Nephron (organoid): ENCODE results near the gene LIMCH1.

Experiments
- H3K27ac Mint-ChIP-seq, 3 experiments: 2 replicates each; pipeline ENCODE4 v1.8.0; 2020; ENCODE audit warnings: mixed read lengths in 3 of 3, mild to moderate bottlenecking in 2 of 3, moderate library complexity in 1 of 3
- H3K27me3 Mint-ChIP-seq: 2 replicates; pipeline ENCODE4 v1.8.0; 2021; ENCODE audit warnings: low read depth, mild to moderate bottlenecking, moderate library complexity, mixed read lengths
- H3K36me3 Mint-ChIP-seq: 2 replicates; pipeline ENCODE4 v1.8.0; 2020; ENCODE audit warnings: low read depth, mixed read lengths
- H3K4me1 Mint-ChIP-seq: 2 replicates; pipeline ENCODE4 v1.8.0; 2020; ENCODE audit warnings: mixed read lengths
- H3K4me3 Mint-ChIP-seq, 3 experiments: 2 replicates each; pipeline ENCODE4 v1.8.0; 2020; ENCODE audit warnings: mild to moderate bottlenecking in 3 of 3, mixed read lengths in 3 of 3, moderate library complexity in 2 of 3
- H3K9me3 Mint-ChIP-seq: 2 replicates; pipeline ENCODE4 v1.8.0; 2020; ENCODE audit warnings: mixed read lengths
- TF ChIP-seq, protein P1 (sequence below), 3 experiments: fragments of 200-600 bp; sonication (generic); IDR thresholded peaks; one replicate each; pipeline ENCODE4 v1.5.0; 2021; ENCODE audit warnings: antibody characterized with exemption in 3 of 3; ENCODE audit not compliant: unreplicated experiment in 3 of 3

Gene LIMCH1

DNA sequence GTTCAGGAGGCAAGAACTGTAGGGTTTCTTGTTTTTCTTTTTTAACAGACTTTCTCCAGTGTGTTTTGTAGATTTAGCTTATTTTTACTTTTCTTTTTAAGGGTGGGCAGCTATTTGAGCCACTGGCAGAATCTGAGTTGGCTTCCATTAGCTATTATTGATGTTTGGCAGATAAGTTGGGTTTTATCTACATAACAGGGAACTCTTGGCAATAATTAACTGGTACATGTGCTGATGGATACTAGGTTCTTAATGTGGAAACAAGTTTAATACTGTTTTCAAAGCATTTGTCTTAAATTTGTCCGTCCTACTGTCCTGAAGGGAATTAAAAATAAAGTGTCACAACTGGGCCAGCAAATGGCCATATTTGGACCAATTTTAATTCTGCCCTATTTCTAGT is 130.1 kb downstream of the LIMCH1 start:
- Mint-ChIP-seq H3K27ac (no peak overlapping the region), H3K4me1 (no peaks in the 10 kb centered on the region), H3K27me3 (no peaks in the 10 kb centered on the region), H3K36me3 (peaks cover 42% of the 10 kb centered on the region), H3K9me3 (no peaks in the 10 kb centered on the region), H3K4me3 (no peak overlapping the region)
- TF ChIP-seq, protein P1, sequence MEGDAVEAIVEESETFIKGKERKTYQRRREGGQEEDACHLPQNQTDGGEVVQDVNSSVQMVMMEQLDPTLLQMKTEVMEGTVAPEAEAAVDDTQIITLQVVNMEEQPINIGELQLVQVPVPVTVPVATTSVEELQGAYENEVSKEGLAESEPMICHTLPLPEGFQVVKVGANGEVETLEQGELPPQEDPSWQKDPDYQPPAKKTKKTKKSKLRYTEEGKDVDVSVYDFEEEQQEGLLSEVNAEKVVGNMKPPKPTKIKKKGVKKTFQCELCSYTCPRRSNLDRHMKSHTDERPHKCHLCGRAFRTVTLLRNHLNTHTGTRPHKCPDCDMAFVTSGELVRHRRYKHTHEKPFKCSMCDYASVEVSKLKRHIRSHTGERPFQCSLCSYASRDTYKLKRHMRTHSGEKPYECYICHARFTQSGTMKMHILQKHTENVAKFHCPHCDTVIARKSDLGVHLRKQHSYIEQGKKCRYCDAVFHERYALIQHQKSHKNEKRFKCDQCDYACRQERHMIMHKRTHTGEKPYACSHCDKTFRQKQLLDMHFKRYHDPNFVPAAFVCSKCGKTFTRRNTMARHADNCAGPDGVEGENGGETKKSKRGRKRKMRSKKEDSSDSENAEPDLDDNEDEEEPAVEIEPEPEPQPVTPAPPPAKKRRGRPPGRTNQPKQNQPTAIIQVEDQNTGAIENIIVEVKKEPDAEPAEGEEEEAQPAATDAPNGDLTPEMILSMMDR (IDR thresholded peaks at IDR 0.05; ENCODE audit: unreplicated experiment in 3 of 3) = no peak

DNA sequence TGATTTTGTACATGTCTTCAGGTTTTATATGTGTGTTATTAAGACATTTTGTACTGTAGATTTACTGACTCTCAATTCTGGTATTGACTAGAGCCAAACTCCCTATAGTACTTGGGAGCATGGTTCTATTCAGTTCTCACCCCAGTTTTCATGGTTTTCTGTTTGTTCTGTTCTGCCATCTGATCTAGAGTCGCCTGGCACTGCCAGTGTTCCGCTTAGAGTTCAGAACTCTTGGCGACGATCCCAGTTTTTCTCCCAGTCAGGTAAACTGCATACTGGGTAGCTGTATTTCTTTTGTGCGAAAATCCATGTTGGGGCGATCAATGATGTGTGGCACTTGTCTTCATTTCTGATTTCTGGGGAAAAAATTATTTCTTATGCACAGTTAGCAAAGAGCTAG is 132.6 kb downstream of the LIMCH1 start:
- Mint-ChIP-seq H3K36me3 (peaks cover 42% of the 10 kb centered on the region), H3K4me1 (no peaks in the 10 kb centered on the region), H3K27me3 (no peaks in the 10 kb centered on the region), H3K27ac (no peak overlapping the region), H3K4me3 (no peak overlapping the region), H3K9me3 (no peaks in the 10 kb centered on the region)
- TF ChIP-seq, protein P1 (IDR thresholded peaks at IDR 0.05; ENCODE audit: unreplicated experiment in 3 of 3) = no peak

DNA sequence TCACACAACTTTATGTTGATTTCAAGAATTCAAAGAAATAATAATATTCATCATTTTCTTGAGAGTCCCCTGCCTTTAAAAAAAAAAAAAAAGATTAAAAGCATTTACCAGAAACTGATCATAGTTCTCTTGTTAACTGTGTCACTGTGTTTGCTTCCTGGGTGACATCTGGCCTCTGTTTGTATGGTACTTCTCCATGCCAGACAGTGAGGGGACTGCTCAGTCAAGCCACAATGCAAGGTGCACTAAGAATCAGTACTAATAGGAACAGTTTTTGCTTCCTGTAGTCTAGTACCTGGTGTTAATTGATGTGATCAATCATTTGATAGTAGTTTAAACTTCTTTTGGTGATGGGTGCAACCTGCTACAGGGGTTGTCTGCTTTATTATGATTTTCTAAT is 133.0 kb downstream of the LIMCH1 start:
- Mint-ChIP-seq H3K36me3 (peaks cover 42% of the 10 kb centered on the region), H3K27me3 (no peaks in the 10 kb centered on the region), H3K4me3 (no peak overlapping the region), H3K27ac (no peak overlapping the region), H3K4me1 (no peaks in the 10 kb centered on the region), H3K9me3 (no peaks in the 10 kb centered on the region)
- TF ChIP-seq, protein P1 (IDR thresholded peaks at IDR 0.05; ENCODE audit: unreplicated experiment in 3 of 3) = no peak

DNA sequence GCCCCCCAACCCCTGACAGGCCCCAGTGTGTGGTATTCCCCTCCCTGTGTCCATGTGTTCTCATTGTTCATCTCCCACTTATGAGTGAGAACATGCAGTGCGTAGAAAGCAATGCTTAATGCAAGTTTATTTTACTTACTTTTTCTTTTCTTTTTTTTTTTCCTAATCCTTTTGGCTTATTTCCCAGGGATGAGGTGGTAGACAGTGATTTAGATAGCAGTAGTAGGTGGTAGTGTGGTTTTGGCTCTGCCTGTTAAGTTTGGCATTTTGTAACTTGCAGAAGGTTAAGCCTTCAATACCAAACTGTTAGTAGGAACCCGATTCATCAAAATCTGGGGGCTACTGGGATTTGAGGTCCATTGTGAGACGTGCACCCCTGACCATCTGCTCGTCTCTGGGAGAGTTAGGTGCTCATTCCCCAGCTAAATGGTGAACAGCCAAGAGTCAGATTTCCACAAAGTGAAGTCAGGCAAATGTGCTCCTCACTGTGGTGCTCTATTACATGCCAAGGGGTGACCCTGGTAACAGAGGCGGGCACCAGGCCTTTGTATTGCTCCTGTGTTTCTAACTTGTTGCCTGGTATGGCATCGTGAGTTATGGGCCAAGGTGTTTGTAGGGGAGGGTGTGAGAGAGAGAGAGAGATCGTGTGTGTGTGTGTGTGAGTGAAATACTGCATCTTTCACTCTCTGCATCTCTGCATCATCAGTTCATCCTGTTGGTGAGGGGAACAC is 140.3 kb downstream of the LIMCH1 start:
- Mint-ChIP-seq H3K36me3 (peaks cover 70% of the 10 kb centered on the region), H3K27me3 (peaks cover 5% of the 10 kb centered on the region), H3K4me1 (no peaks in the 10 kb centered on the region), H3K4me3 (no peak overlapping the region), H3K9me3 (no peaks in the 10 kb centered on the region), H3K27ac (no peak overlapping the region)
- TF ChIP-seq, protein P1 (IDR thresholded peaks at IDR 0.05; ENCODE audit: unreplicated experiment in 3 of 3) = no peak

DNA sequence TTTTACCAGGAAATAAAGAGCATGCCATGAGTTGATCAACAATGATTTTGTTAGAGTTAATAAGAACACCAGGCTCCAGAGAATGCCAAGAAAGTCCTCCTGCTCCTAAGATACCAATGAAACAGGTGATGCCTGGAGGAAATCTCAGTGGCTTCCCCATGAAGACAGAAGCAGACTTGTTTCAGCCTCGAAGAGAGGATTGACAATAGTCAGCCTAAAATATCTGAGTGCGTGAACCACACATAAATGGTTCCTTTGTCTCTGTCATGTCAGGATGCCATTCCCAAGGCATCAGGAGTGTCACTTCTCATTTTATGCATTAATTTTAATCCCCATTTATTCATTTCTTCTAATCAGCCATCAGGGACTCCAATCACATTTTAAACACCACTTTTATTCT is 141.0 kb downstream of the LIMCH1 start:
- H3K4me3 Mint-ChIP-seq = no peak overlapping the region
- H3K9me3 Mint-ChIP-seq = no peaks in the 10 kb centered on the region
- no peak overlapping the region for H3K27ac Mint-ChIP-seq
- peaks cover 73% of the 10 kb centered on the region for H3K36me3 Mint-ChIP-seq
- H3K4me1 Mint-ChIP-seq = no peaks in the 10 kb centered on the region
- TF ChIP-seq, protein P1 (IDR thresholded peaks at IDR 0.05; ENCODE audit: unreplicated experiment in 3 of 3) = no peak
- H3K27me3 Mint-ChIP-seq = peaks cover 5% of the 10 kb centered on the region

DNA sequence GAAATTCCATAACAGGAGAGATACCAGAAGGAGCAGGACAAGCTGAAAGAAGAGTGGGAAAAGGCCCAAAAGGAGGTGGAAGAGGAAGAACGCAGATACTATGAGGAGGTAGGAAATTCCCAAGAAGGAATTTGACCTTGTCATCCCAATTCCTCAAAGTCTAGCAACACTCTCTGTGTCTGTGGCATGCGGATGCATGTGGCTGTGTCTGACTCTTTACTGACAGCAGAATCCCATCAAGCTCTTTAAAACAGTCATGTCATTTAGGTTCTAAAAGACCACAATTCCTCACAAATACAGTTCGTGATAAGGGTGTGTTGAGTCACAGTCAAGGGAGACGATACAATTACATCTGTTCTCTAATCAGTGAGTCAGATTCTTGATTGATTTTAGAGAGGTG is 142.0 kb downstream of the LIMCH1 start:
- TF ChIP-seq, protein P1 (IDR thresholded peaks at IDR 0.05; ENCODE audit: unreplicated experiment in 3 of 3) = no peak
- H3K4me1 Mint-ChIP-seq = no peaks in the 10 kb centered on the region
- no peak overlapping the region for H3K27ac Mint-ChIP-seq
- no peak overlapping the region for H3K4me3 Mint-ChIP-seq
- peaks cover 5% of the 10 kb centered on the region for H3K27me3 Mint-ChIP-seq
- H3K9me3 Mint-ChIP-seq = no peaks in the 10 kb centered on the region
- H3K36me3 Mint-ChIP-seq = peaks cover 78% of the 10 kb centered on the region
